ENCODE measurements around the gene PPFIBP2.

The PPFIBP2 gene

DNA sequence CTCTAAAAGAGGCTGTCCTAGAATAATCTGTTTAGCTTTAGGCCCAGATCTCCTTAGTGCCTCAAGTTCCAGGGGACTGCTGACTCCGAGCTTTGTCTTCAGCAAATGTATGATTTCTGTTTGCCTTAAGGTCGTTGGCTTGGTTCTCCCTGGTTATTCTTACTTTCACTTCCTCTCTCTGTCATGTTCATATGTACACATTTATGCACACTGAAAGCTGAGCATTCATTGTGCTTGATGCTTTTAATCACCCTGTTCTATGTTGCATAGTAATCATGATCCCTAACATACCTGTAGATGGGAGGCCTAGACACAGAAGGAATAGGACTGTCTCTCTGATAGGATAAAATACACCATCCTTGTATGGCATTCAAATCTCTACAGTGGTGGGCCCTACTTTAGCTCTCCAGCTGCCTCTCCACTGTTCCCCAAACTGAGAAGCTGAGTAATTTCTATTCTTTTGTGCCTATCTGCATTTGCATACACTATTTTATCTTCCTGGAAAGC, 7.2 kb downstream of the PPFIBP2 start:
- no peak overlapping the region for H3K27ac ChIP-seq
- TF ChIP-seq, protein P1, sequence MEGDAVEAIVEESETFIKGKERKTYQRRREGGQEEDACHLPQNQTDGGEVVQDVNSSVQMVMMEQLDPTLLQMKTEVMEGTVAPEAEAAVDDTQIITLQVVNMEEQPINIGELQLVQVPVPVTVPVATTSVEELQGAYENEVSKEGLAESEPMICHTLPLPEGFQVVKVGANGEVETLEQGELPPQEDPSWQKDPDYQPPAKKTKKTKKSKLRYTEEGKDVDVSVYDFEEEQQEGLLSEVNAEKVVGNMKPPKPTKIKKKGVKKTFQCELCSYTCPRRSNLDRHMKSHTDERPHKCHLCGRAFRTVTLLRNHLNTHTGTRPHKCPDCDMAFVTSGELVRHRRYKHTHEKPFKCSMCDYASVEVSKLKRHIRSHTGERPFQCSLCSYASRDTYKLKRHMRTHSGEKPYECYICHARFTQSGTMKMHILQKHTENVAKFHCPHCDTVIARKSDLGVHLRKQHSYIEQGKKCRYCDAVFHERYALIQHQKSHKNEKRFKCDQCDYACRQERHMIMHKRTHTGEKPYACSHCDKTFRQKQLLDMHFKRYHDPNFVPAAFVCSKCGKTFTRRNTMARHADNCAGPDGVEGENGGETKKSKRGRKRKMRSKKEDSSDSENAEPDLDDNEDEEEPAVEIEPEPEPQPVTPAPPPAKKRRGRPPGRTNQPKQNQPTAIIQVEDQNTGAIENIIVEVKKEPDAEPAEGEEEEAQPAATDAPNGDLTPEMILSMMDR (conservative IDR thresholded peaks at IDR 0.05; ENCODE audit: low read depth) = no peak
- POLR2A ChIA-PET (ENCODE audit: low non-redundant PET) = no interaction called here
- DNase-seq (ENCODE audit: low spot score) = no peak
- CTCF ChIA-PET = interaction anchor here (1.7 kb wide), 1 partner anchor 51 kb away, joined by 8 read pairs; no protein-coding TSS in a partner anchor

DNA sequence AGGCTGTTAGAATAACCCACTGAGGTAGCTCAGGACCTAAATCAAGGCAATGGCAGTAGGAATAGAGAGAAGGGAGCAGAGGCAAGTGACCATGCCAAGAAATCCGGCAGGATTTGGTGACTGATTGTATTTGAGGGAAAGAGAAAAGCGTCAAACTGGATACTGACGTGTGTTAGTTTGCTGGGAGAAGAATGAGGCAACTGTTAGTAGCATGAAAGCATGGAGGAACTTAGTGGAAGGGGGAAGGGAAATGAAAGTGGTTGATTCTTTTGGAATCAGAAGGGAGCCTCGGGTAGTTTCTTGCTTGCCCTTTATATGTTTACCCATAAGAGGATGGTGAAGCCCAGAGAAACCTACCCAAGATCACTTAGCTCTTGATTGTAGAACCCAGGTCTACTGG, 8.3 kb downstream of the PPFIBP2 start:
- TF ChIP-seq, protein P1 (conservative IDR thresholded peaks at IDR 0.05; ENCODE audit: low read depth) = no peak
- no peak for DNase-seq (ENCODE audit: low spot score)
- ChIA-PET CTCF (interaction anchor here (0.6 to 1.7 kb wide), 2 partner anchors 49 to 72 kb away, joined by 3 to 8 read pairs; no protein-coding TSS in a partner anchor), POLR2A (ENCODE audit: low non-redundant PET) (no interaction called here)
- H3K27ac ChIP-seq = no peak overlapping the region

DNA sequence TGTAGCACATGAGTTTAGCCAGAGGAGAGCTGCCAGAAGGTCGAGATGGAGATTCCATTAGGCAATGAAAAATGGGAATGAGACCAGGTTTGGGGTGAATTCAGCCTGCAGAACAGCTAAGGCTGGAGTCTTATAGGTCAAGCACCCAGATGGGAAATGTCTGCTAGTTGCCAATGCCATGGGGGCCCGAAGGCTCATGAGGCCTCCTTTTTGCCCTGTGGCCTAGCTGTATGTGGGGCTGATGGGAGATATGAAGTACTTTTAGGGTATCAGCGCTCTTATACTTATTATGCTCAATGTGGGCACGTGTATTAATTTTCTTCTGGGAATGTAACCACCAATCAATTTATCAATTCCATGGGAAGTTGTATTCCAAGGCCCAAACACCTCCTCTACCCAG, 8.7 kb downstream of the PPFIBP2 start:
- no peak for DNase-seq (ENCODE audit: low spot score)
- H3K27ac ChIP-seq = no peak overlapping the region
- POLR2A ChIA-PET (ENCODE audit: low non-redundant PET) = no interaction called here
- TF ChIP-seq, protein P1 (conservative IDR thresholded peaks at IDR 0.05; ENCODE audit: low read depth) = no peak
- CTCF ChIA-PET = interaction anchor here (0.6 kb wide), 1 partner anchor 72 kb away, joined by 3 read pairs; no protein-coding TSS in a partner anchor

DNA sequence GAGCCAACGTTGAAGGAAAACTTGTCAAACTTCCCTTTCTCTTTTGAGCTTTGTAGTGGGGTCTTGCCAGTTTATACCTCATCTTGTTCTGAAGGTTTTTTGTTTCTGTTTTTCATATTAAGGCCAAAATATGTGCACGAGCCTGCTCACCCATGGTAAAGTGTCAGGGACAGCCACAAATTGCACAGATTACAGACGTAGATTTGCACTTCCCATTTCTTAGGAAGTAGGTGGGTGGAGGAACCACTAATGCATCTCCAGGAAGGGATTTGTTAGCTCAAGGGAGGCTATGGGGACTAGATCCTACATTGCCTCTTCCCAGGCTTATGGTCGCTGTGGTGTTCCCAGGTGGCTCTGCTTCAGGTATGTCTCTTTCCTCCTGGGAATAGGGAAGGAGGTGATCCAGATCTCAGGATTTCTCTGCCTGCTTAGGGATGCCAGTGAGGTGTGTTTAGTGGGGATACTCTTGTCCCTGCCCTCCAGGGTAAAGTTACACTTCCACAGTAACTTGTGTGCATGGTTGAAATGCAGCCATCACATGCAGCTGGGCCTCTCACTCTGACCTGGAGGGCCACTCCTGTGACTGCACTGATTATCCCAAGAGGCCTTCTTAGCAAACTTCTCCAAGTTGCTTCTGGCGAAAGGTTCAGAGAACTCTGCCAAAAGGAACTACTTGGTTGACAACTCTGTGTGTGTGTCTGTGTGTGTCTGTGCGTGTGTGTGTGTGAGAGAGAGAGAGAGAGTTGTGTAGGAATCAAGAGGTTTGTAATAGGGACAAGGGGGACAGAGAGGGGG, 9.8 kb downstream of the PPFIBP2 start:
- TF ChIP-seq, protein P1 (conservative IDR thresholded peaks at IDR 0.05; ENCODE audit: low read depth) = no peak
- CTCF ChIA-PET = interaction anchor here (0.7 kb wide), 1 partner anchor 10 kb away, joined by 3 read pairs; the partner anchor contains the start of gene PPFIBP2

DNA sequence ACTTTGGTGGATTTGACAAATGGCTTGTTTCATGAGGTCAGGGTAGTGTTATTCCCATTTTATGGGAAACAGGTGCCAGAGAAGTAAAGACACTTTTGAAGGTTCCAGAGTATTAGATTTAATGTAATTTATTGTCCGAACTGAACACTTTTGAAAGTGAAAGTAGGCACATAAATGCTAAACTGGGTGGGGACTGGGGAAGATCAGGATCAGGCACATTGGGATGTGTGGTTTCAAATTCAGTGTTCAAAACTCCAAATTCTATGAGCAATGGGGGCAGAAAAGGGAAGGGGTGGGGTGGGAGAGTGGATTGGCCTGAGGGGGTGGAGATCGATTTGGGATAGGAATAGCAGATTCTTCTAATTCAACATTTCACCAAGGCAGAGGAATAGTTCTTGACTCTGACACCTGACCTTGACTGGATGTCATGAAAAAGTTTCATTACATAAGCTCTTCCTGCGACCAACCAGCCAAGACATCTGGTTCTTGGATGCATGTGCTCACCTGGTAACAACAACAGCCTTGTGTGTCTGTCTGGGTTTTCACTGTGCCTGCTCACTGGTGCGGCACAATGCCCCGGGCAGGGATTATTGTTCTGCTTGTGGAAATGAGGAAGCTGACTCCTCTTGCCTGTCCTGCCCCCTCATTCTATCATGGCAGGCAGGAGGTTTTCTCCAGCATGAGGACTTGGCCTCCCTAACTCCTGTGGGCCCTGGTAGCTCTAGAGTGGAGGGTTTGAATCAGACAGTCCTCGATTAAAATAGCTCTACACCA, 10.8 kb downstream of the PPFIBP2 start:
- ChIA-PET CTCF (interaction anchor here (1.0 to 1.5 kb wide), 2 partner anchors 11 to 47 kb away, joined by 7 read pairs; partner anchors contain the start of gene PPFIBP2), POLR2A (ENCODE audit: low non-redundant PET) (no interaction called here)
- TF ChIP-seq, protein P1 (conservative IDR thresholded peaks at IDR 0.05; ENCODE audit: low read depth) = no peak
- no peak overlapping the region for H3K27ac ChIP-seq
- no peak for DNase-seq (ENCODE audit: low spot score)

More for the DNA sequence above, 9.8 kb downstream of the PPFIBP2 start:
- H3K27ac ChIP-seq = no peak overlapping the region
- POLR2A ChIA-PET (ENCODE audit: low non-redundant PET) = no interaction called here
- DNase-seq (ENCODE audit: low spot score) = no peak

DNA sequence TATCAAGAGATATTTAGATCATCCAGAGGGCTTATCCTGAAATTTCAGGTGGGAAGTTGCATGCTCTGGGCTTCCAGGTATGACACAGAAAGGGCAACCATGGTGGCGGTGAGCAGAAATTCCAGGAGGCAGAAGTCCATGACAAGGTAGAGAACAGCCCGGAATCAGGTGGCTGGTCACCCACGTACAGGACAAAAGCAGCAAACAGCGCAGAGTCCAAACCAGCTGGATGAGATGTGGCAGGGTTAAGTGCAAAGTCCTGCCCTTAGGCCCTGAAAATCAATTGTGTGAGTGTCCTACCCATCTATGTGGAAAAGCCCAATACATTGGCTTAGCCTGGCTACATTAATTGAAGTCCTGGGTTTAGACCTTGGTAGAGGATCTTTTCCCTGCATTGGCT, 11.6 kb downstream of the PPFIBP2 start:
- TF ChIP-seq, protein P1 (conservative IDR thresholded peaks at IDR 0.05; ENCODE audit: low read depth) = no peak
- ChIA-PET CTCF (interaction anchor here (1.0 to 1.5 kb wide), 2 partner anchors 12 to 46 kb away, joined by 7 read pairs; partner anchors contain the start of gene PPFIBP2), POLR2A (ENCODE audit: low non-redundant PET) (no interaction called here)
- no peak for DNase-seq (ENCODE audit: low spot score)
- H3K27ac ChIP-seq = no peak overlapping the region

Measured in RWPE1 (cell line).